IPS DF 6.9 (cell line): ENCODE measurements around the gene RMRP.
"Not testable (repeated sequence)": the region's sequence is repeated elsewhere in the genome, so short reads cannot be mapped to it uniquely, and the experiment has no call there.

Experiments used
- DNase-seq: peaks from one replicate; pipeline ENCODE4 v3.0.0-alpha.2; 2013; ENCODE audit warnings: low read depth, low spot score
- H3K27ac ChIP-seq: one replicate; pipeline ENCODE4 v1.5.1; 2013; ENCODE audit warnings: low read length, control low read depth
- H3K27me3 ChIP-seq: 2 replicates; pipeline ENCODE4 v1.6.1; 2013; ENCODE audit warnings: mild to moderate bottlenecking, low read length; ENCODE audit not compliant: control insufficient read depth, insufficient read depth
- H3K36me3 ChIP-seq: 2 replicates; pipeline ENCODE4 v1.6.1; 2013; ENCODE audit warnings: low read length; ENCODE audit not compliant: control insufficient read depth, insufficient read depth
- H3K4me1 ChIP-seq: 2 replicates; pipeline ENCODE4 v1.6.1; 2013; ENCODE audit warnings: low read length; ENCODE audit not compliant: control insufficient read depth, insufficient read depth
- H3K4me3 ChIP-seq: 2 replicates; pipeline ENCODE4 v1.5.1; 2013; ENCODE audit warnings: mild to moderate bottlenecking, low read length
- H3K9me3 ChIP-seq: 2 replicates; pipeline ENCODE4 v1.6.1; 2013; ENCODE audit warnings: low read length, inconsistent platforms; ENCODE audit not compliant: control insufficient read depth, insufficient read depth
- WGBS: extraction: QIAGEN DNeasy Blood & Tissue Kit; methylation state at CpG from one replicate; pipeline ENCODE4 v1.1.7; 2013; ENCODE audit warnings: mixed read lengths, missing lambda C conversion rate; ENCODE audit not compliant: insufficient read length, insufficient coverage; 5-methylcytosine and 5-hydroxymethylcytosine counted together

RMRP gene

GRCh38 chr9:35641478-35641877 lies 16.3 kb downstream of the RMRP start:
- H3K27me3 ChIP-seq, H3K4me1 ChIP-seq, H3K27ac ChIP-seq, H3K4me3 ChIP-seq, H3K36me3 ChIP-seq, H3K9me3 ChIP-seq, DNase-seq: not testable (repeated sequence)
- no CpG with 5 or more reads among the region's 3 CpGs for WGBS

- H3K27me3 ChIP-seq, H3K4me3 ChIP-seq, DNase-seq, H3K4me1 ChIP-seq, H3K9me3 ChIP-seq, H3K27ac ChIP-seq, H3K36me3 ChIP-seq: not testable (repeated sequence)
- WGBS, result no CpG with 5 or more reads among the region's 15 CpGs
Measured at GRCh38 chr9:35640431-35640830, 17.4 kb downstream of the RMRP start.

DNA sequence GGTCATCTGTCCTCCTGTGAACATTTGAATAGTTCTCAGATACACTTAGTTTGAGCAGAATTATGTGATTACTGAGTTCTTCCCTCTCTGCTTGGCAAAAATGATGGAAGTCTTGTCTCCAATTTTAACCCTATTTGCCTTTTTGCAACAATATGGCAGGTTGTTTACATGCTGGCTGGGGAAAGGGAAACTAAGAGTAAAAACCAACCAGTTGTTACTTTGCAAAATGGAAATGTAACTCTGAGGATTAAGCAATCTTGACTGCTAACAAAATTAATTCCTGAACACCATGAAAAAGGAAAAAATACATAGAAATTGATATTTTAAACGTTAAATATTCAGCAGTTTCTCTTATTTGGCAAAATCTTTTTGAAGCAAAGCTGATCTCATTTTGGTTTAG lies 18.2 kb downstream of the RMRP start:
- Histone ChIP-seq H3K4me3 (no peak overlapping the region), H3K4me1 (no peaks in the 10 kb centered on the region), H3K36me3 (no peaks in the 10 kb centered on the region), H3K27me3 (no peaks in the 10 kb centered on the region), H3K9me3 (no peaks in the 10 kb centered on the region), H3K27ac (no peak overlapping the region)
- no CpG with 5 or more reads among the region's 1 CpG for WGBS
- DNase-seq, result no peak

DNA sequence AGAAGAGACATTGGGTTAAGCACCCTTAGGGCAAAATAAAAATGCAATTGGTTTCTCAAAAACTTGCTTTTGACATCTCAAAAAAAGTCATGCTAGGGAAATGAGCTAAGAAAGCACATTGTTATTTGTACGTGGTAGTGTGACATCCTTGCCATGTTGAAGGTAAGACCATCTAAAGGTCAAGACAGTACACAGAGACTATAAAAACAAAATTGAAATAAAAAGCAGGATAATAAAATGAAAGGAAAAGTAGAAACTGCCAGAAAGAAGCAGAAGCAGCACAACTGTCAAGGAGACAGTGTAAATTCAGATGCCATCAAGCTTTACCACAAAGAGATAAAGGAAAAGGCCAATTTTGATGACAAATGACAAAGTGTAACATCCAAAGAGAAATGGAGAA lies 18.6 kb downstream of the RMRP start:
- H3K36me3 ChIP-seq, H3K27me3 ChIP-seq, DNase-seq, H3K4me3 ChIP-seq, H3K9me3 ChIP-seq, H3K27ac ChIP-seq, H3K4me1 ChIP-seq: not testable (repeated sequence)
- WGBS, result no CpG with 5 or more reads among the region's 1 CpG

DNA sequence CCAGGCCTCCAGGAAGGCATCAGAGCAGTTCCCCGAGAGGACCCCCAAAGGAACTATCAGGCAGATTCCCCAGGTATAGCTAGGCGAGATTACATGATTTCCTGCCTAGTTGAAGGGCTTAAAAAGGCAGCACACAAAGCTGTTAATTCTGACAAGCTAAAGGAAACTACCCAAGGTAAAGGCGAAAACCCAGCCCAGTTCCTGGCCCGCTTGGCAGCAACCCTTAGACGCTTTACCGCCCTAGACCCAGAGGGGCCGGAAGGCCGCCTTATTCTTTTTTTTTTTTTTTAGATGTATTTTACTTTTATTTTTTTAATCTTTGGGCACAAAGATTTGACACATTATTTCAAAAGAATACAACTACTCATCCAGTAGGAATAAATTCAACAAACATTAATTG lies 19.1 kb downstream of the RMRP start:
- not testable (repeated sequence) for H3K36me3 ChIP-seq, H3K4me3 ChIP-seq, H3K4me1 ChIP-seq, H3K27me3 ChIP-seq, DNase-seq, H3K27ac ChIP-seq, H3K9me3 ChIP-seq
- WGBS, result no CpG with 5 or more reads among the region's 8 CpGs

GRCh38 chr9:35637427-35637955 lies 20.3 kb downstream of the RMRP start:
- H3K9me3 ChIP-seq, DNase-seq, H3K4me3 ChIP-seq, H3K4me1 ChIP-seq, H3K36me3 ChIP-seq, H3K27ac ChIP-seq, H3K27me3 ChIP-seq: not testable (repeated sequence)
- WGBS, result no CpG with 5 or more reads among the region's 9 CpGs

DNA sequence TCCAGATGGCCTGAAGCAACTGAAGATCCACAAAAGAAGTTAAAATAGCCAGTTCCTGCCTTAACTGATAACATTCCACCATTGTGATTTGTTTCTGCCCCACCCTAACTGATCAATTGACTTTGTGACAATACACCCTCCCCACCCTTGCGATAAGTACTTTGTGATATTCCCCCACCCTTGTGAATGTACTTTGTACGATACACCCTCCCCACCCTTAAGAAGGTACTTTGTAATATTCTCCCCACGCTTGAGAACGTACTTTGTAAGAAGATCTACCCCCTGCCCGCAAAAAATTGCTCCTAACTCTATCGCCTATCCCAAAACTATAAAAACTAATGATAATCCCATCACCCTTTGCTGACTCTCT lies 21.0 kb downstream of the RMRP start:
- not testable (repeated sequence) for H3K9me3 ChIP-seq, DNase-seq, H3K36me3 ChIP-seq, H3K4me1 ChIP-seq, H3K27ac ChIP-seq, H3K4me3 ChIP-seq, H3K27me3 ChIP-seq
- WGBS, result 100% methylated on average over 2 of the region's 6 CpGs

GRCh38 chr9:35636135-35636876 lies 21.5 kb downstream of the RMRP start:
- no peak for DNase-seq
- no peak overlapping the region for H3K4me3 ChIP-seq
- WGBS, result no CpG with 5 or more reads among the region's 9 CpGs
- no peak overlapping the region for H3K27ac ChIP-seq
- H3K9me3 ChIP-seq, result no peaks in the 10 kb centered on the region
- no peaks in the 10 kb centered on the region for H3K27me3 ChIP-seq
- H3K36me3 ChIP-seq, result no peaks in the 10 kb centered on the region
- H3K4me1 ChIP-seq, result no peaks in the 10 kb centered on the region

DNA sequence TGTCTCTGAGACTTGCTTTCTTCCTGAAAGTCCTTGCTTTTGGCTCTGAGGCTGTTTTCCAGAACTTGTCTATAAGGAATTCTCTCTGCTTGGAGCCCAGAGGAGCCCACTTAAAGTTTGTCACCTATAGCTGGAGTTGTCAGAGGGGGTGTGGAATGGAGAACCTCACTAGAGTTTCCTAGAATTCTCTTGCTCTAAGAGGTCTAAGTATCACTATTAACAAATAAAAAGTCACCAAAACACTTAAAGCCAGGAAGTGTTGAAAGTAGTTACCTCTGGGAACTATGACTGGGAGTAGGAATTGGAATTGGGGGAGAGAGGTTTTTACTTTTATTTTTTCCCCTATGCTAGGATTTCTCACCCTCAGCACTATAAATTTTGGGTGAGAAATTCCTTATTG lies 22.1 kb downstream of the RMRP start:
- Histone ChIP-seq H3K4me3 (no peak overlapping the region), H3K4me1 (no peaks in the 10 kb centered on the region), H3K27me3 (no peaks in the 10 kb centered on the region), H3K9me3 (no peaks in the 10 kb centered on the region), H3K36me3 (no peaks in the 10 kb centered on the region), H3K27ac (no peak overlapping the region)
- DNase-seq, result no peak

DNA sequence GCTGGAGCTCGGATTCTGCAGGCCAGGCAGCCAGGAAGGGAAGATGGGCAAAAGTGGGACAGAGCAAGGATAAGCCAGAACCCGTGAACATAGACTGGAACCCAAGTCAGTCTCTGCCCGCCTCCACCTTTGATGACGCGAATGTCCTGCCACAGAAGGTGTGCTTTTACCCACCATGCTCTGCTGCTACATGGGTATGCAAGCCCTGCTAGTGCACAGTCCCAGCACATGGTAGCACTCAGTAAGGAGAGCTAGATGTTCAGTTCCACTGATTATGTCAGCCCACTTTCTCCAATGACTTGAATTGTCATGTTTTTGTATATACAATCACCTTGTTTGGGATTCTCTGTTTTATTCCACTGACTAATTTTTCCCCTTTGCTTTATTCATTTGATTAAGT lies 28.2 kb downstream of the RMRP start:
- WGBS, result no CpG with 5 or more reads among the region's 5 CpGs
- no peaks in the 10 kb centered on the region for H3K9me3 ChIP-seq
- no peaks in the 10 kb centered on the region for H3K4me1 ChIP-seq
- no peaks in the 10 kb centered on the region for H3K27me3 ChIP-seq
- H3K27ac ChIP-seq, result no peak overlapping the region
- DNase-seq, result no peak
- no peak overlapping the region for H3K4me3 ChIP-seq
- no peaks in the 10 kb centered on the region for H3K36me3 ChIP-seq

- DNase-seq, result no peak
- H3K4me1 ChIP-seq, result no peaks in the 10 kb centered on the region
- WGBS, result no CpG with 5 or more reads among the region's 6 CpGs
Measured at GRCh38 chr9:35628389-35628991, 29.3 kb downstream of the RMRP start.

More at GRCh38 chr9:35628389-35628991, 29.3 kb downstream of the RMRP start:
- no peak overlapping the region for H3K27ac ChIP-seq
- no peaks in the 10 kb centered on the region for H3K36me3 ChIP-seq
- no peaks in the 10 kb centered on the region for H3K27me3 ChIP-seq
- H3K9me3 ChIP-seq, result no peaks in the 10 kb centered on the region
- H3K4me3 ChIP-seq, result no peak overlapping the region
